Activated naive CD4-positive, alpha-beta T cell treated with anti-CD3 and anti-CD28 coated beads for 36 hours (primary cell): ENCODE data around the gene ZFP91. TPM values are rescaled to one million over a fixed set of nuclear protein-coding genes. Genes with fewer than 3 reads are reported as not detected.

Experiments used
- CTCF ChIA-PET: fragments of 350-600 bp; sonication (Branson Sonifier 250); formaldehyde crosslinking; loops from one replicate; lab custom pipeline; 2021; ENCODE audit warnings: antibody characterized with exemption; lab: Charles Lee
- DNase-seq: peaks from one replicate; pipeline ENCODE4 v3.0.0-alpha.2; 2020
- H3K27ac Mint-ChIP-seq: one replicate; pipeline ENCODE4 v1.8.0; 2021; ENCODE audit warnings: mild to moderate bottlenecking, mixed read lengths
- H3K27me3 Mint-ChIP-seq: one replicate; pipeline ENCODE4 v1.8.0; 2021; ENCODE audit warnings: low read depth, mixed read lengths
- H3K36me3 Mint-ChIP-seq: one replicate; pipeline ENCODE4 v1.8.0; 2021; ENCODE audit warnings: low read depth, mixed read lengths
- H3K4me1 Mint-ChIP-seq: one replicate; pipeline ENCODE4 v1.8.0; 2021; ENCODE audit warnings: low read depth, mixed read lengths
- H3K4me3 Mint-ChIP-seq: one replicate; pipeline ENCODE4 v1.8.0; 2021; ENCODE audit warnings: mild to moderate bottlenecking, moderate library complexity, mixed read lengths
- H3K9me3 Mint-ChIP-seq: one replicate; pipeline ENCODE4 v1.8.0; 2021; ENCODE audit warnings: mixed read lengths
- intact Hi-C: fragments of 100-400 bp; cut with micrococcal nuclease; formaldehyde crosslinking; loops from one replicate; pipeline ENCODE4 v1.15.1; 2023
- total RNA-seq, 2 experiments: library from RNA; stranded (reverse); gene quantifications; one replicate each; pipeline ENCODE4 v1.2.3, GENCODE V29; 2021

The ZFP91 gene
- total RNA-seq, 2 experiments from 2014 or later = 30.5 to 32.6 TPM

- Mint-ChIP-seq H3K4me1 (peaks cover 30% of the 10 kb centered on the region), H3K4me3 (no peak overlapping the region), H3K27ac (no peak overlapping the region), H3K27me3 (no peaks in the 10 kb centered on the region), H3K36me3 (peaks cover 60% of the 10 kb centered on the region), H3K9me3 (no peaks in the 10 kb centered on the region)
- CTCF ChIA-PET = no interaction called here
- no peak for DNase-seq
- intact Hi-C loops = no loop called here
Measured at GRCh38 chr11:58616594-58616993, 37.7 kb downstream of the ZFP91 start.

- peaks cover 31% of the 10 kb centered on the region for H3K4me1 Mint-ChIP-seq
- H3K27me3 Mint-ChIP-seq = no peaks in the 10 kb centered on the region
- no peaks in the 10 kb centered on the region for H3K9me3 Mint-ChIP-seq
- CTCF ChIA-PET = interaction anchor here (0.7 to 3.0 kb wide), 4 partner anchors 8 to 50 kb away, joined by 3 to 15 read pairs (median 4); no protein-coding TSS in a partner anchor
- H3K36me3 Mint-ChIP-seq = peaks cover 60% of the 10 kb centered on the region
- intact Hi-C loops = no loop called here
- DNase-seq = peak; percentile 31
- H3K4me3 Mint-ChIP-seq = no peak overlapping the region
- H3K27ac Mint-ChIP-seq = peak overlapping the region; percentile 39
Measured at GRCh38 chr11:58617976-58618557, 39.2 kb downstream of the ZFP91 start.

- no peak overlapping the region for H3K4me3 Mint-ChIP-seq
- intact Hi-C loops = loop anchor here (1.0 to 2.0 kb wide), 2 partner anchors 25 to 44 kb away; no protein-coding TSS in a partner anchor
- H3K36me3 Mint-ChIP-seq = peaks cover 44% of the 10 kb centered on the region
- CTCF ChIA-PET = interaction anchor here (0.6 to 1.2 kb wide), 5 partner anchors 40 to 576 kb away, joined by 3 to 7 read pairs (median 3); no protein-coding TSS in a partner anchor
- no peaks in the 10 kb centered on the region for H3K27me3 Mint-ChIP-seq
- no peak for DNase-seq
- no peaks in the 10 kb centered on the region for H3K9me3 Mint-ChIP-seq
- peaks cover 24% of the 10 kb centered on the region for H3K4me1 Mint-ChIP-seq
- H3K27ac Mint-ChIP-seq = peak overlapping the region; percentile 53
Measured at GRCh38 chr11:58621586-58622262, 42.9 kb downstream of the ZFP91 start.

GRCh38 chr11:58622344-58622743 is 43.5 kb downstream of the ZFP91 start, which contains the start of gene CNTF:
Gene CNTF, plus strand, starts transcription at chr11:58622665. Its CDS starts 88 bp downstream, at chr11:58622753.
- peaks cover 24% of the 10 kb centered on the region for H3K4me1 Mint-ChIP-seq
- intact Hi-C loops = no loop called here
- H3K27me3 Mint-ChIP-seq = no peaks in the 10 kb centered on the region
- peak within 1 kb of the TSS; percentile 53 for H3K27ac Mint-ChIP-seq
- no peaks in the 10 kb centered on the region for H3K9me3 Mint-ChIP-seq
- no peak within 1 kb of the TSS for H3K4me3 Mint-ChIP-seq
- DNase-seq = no peak
- H3K36me3 Mint-ChIP-seq = peaks cover 38% of the 10 kb centered on the region
- CTCF ChIA-PET = interaction anchor here (0.6 to 1.5 kb wide), 5 partner anchors 15 to 164 kb away, joined by 3 to 7 read pairs (median 3); no protein-coding TSS in a partner anchor

- CTCF ChIA-PET = no interaction called here
- Mint-ChIP-seq H3K4me1 (peaks cover 27% of the 10 kb centered on the region), H3K4me3 (no peak overlapping the region), H3K27me3 (no peaks in the 10 kb centered on the region), H3K9me3 (no peaks in the 10 kb centered on the region), H3K36me3 (peaks cover 15% of the 10 kb centered on the region), H3K27ac (no peak overlapping the region)
- no peak for DNase-seq
- intact Hi-C loops = no loop called here
Measured at GRCh38 chr11:58625086-58625485, 46.2 kb downstream of the ZFP91 start.

GRCh38 chr11:58625826-58626460 is 47.1 kb downstream of the ZFP91 start:
- Mint-ChIP-seq H3K4me1 (peaks cover 22% of the 10 kb centered on the region), H3K27ac (no peak overlapping the region), H3K36me3 (peaks cover 12% of the 10 kb centered on the region), H3K27me3 (no peaks in the 10 kb centered on the region), H3K4me3 (no peak overlapping the region), H3K9me3 (no peaks in the 10 kb centered on the region)
- no peak for DNase-seq
- CTCF ChIA-PET = interaction anchor here (0.7 to 0.9 kb wide), 3 partner anchors 8 to 49 kb away, joined by 3 to 4 read pairs (median 3); no protein-coding TSS in a partner anchor
- intact Hi-C loops = no loop called here

GRCh38 chr11:58626934-58627483 is 48.1 kb downstream of the ZFP91 start:
- DNase-seq = no peak
- intact Hi-C loops = no loop called here
- Mint-ChIP-seq H3K4me3 (no peak overlapping the region), H3K27me3 (no peaks in the 10 kb centered on the region), H3K9me3 (no peaks in the 10 kb centered on the region), H3K4me1 (peaks cover 13% of the 10 kb centered on the region), H3K27ac (no peak overlapping the region), H3K36me3 (peaks cover 12% of the 10 kb centered on the region)
- CTCF ChIA-PET = interaction anchor here (0.7 to 5.2 kb wide), 7 partner anchors 9 to 159 kb away, joined by 3 to 49 read pairs (median 4); no protein-coding TSS in a partner anchor

GRCh38 chr11:58628446-58628845 is 49.6 kb downstream of the ZFP91 start:
- DNase-seq = no peak
- Mint-ChIP-seq H3K4me1 (peaks cover 7% of the 10 kb centered on the region), H3K36me3 (no peaks in the 10 kb centered on the region), H3K27me3 (no peaks in the 10 kb centered on the region), H3K4me3 (no peak overlapping the region), H3K9me3 (no peaks in the 10 kb centered on the region), H3K27ac (no peak overlapping the region)
- CTCF ChIA-PET = interaction anchor here (1.0 to 5.2 kb wide), 8 partner anchors 10 to 177 kb away, joined by 3 to 49 read pairs (median 10); partner anchors contain the start of gene LPXN
- intact Hi-C loops = no loop called here

- Mint-ChIP-seq H3K27me3 (no peaks in the 10 kb centered on the region), H3K4me1 (peaks cover 7% of the 10 kb centered on the region), H3K36me3 (no peaks in the 10 kb centered on the region), H3K9me3 (no peaks in the 10 kb centered on the region), H3K4me3 (no peak overlapping the region), H3K27ac (no peak overlapping the region)
- intact Hi-C loops = loop anchor here (1.0 kb wide), 2 partner anchors 53 to 105 kb away; no protein-coding TSS in a partner anchor
- peak; percentile 51 for DNase-seq
- CTCF ChIA-PET = interaction anchor here (0.6 to 5.2 kb wide), 18 partner anchors 9 to 674 kb away, joined by 3 to 49 read pairs (median 5); partner anchors contain the start of gene LPXN
Measured at GRCh38 chr11:58629857-58630256, 51.0 kb downstream of the ZFP91 start.

- CTCF ChIA-PET = interaction anchor here (1.9 to 5.2 kb wide), 4 partner anchors 22 to 72 kb away, joined by 5 to 49 read pairs (median 28); partner anchors contain the start of gene LPXN
- no peaks in the 10 kb centered on the region for H3K36me3 Mint-ChIP-seq
- DNase-seq = no peak
- no peaks in the 10 kb centered on the region for H3K9me3 Mint-ChIP-seq
- intact Hi-C loops = no loop called here
- peaks cover 7% of the 10 kb centered on the region for H3K4me1 Mint-ChIP-seq
- H3K27ac Mint-ChIP-seq = no peak overlapping the region
- no peaks in the 10 kb centered on the region for H3K27me3 Mint-ChIP-seq
- H3K4me3 Mint-ChIP-seq = no peak overlapping the region
Measured at GRCh38 chr11:58631378-58631777, 52.5 kb downstream of the ZFP91 start.

- Mint-ChIP-seq H3K27ac (no peak overlapping the region), H3K27me3 (no peaks in the 10 kb centered on the region), H3K9me3 (no peaks in the 10 kb centered on the region), H3K36me3 (no peaks in the 10 kb centered on the region), H3K4me3 (no peak overlapping the region), H3K4me1 (peaks cover 6% of the 10 kb centered on the region)
- intact Hi-C loops = no loop called here
- CTCF ChIA-PET = interaction anchor here (1.0 to 2.4 kb wide), 2 partner anchors 21 to 53 kb away, joined by 3 to 9 read pairs; no protein-coding TSS in a partner anchor
- no peak for DNase-seq
Measured at GRCh38 chr11:58632510-58632909, 53.6 kb downstream of the ZFP91 start.
